SK-N-SH treated with all-trans-retinoic acid at 6 μM for 48 hours (cell line): ENCODE measurements around the gene FBXW4.

Experiments used
- ATAC-seq: fragments of 200-7000 bp; cut with Tn5 transposase; 3 replicates; pipeline ENCODE4 v1.9.1; 2020; ENCODE audit warnings: mild to moderate bottlenecking, moderate library complexity
- ARNTL ChIP-seq: fragments of 450-650 bp; formaldehyde crosslinking; IDR thresholded peaks from 2 replicates; pipeline ENCODE4 v1.5.0; 2020; ENCODE audit warnings: low read depth, mild to moderate bottlenecking, moderate library complexity, borderline replicate concordance
- BACH2 ChIP-seq: fragments of 250-450 bp; sonication (Bioruptor Pico); IDR thresholded peaks from 2 replicates; pipeline ENCODE4 v1.9.0; 2021; ENCODE audit warnings: mild to moderate bottlenecking, borderline replicate concordance
- CREB5 ChIP-seq: fragments of 250-450 bp; sonication (Bioruptor Pico); IDR thresholded peaks from 2 replicates; pipeline ENCODE4 v1.5.1; 2020; ENCODE audit warnings: low read depth, mild to moderate bottlenecking, moderate library complexity
- CSDC2 ChIP-seq: fragments of 250-450 bp; sonication (Bioruptor Pico); IDR thresholded peaks from 2 replicates; pipeline ENCODE4 v1.5.0; 2020; ENCODE audit warnings: mild to moderate bottlenecking, moderate library complexity
- ESRRG ChIP-seq: fragments of 250-450 bp; sonication (Bioruptor Pico); IDR thresholded peaks from 2 replicates; pipeline ENCODE4 v1.6.1; 2021; ENCODE audit warnings: mild to moderate bottlenecking
- GLIS3 ChIP-seq: fragments of 250-450 bp; sonication (Bioruptor Pico); IDR thresholded peaks from 2 replicates; pipeline ENCODE4 v1.5.0; 2020; ENCODE audit warnings: mild to moderate bottlenecking, moderate library complexity
- ISL1 ChIP-seq: fragments of 250-450 bp; sonication (Bioruptor Pico); IDR thresholded peaks from 2 replicates; pipeline ENCODE4 v2.1.2; 2022; ENCODE audit warnings: mild to moderate bottlenecking, moderate library complexity
- OSR1 ChIP-seq: fragments of 250-450 bp; sonication (Bioruptor Pico); IDR thresholded peaks from 2 replicates; pipeline ENCODE4 v1.8.0; 2022; ENCODE audit warnings: moderate library complexity, mild to moderate bottlenecking, inconsistent platforms
- PATZ1 ChIP-seq: fragments of 250-450 bp; sonication (Bioruptor Pico); IDR thresholded peaks from 2 replicates; pipeline ENCODE4 v1.8.0; 2020; ENCODE audit warnings: mild to moderate bottlenecking, moderate library complexity, borderline replicate concordance
- PPARA ChIP-seq: fragments of 250-450 bp; sonication (Bioruptor Pico); IDR thresholded peaks from 2 replicates; pipeline ENCODE4 v1.5.0; 2020; ENCODE audit warnings: mild to moderate bottlenecking, borderline replicate concordance
- RARB ChIP-seq: fragments of 250-450 bp; sonication (Bioruptor Pico); IDR thresholded peaks from 2 replicates; pipeline ENCODE4 v1.8.0; 2021; ENCODE audit warnings: mild to moderate bottlenecking, moderate library complexity
- SNAI2 ChIP-seq: fragments of 250-450 bp; sonication (Bioruptor Pico); IDR thresholded peaks from 2 replicates; pipeline ENCODE4 v1.5.0; 2020; ENCODE audit warnings: mild to moderate bottlenecking, moderate library complexity
- TCF4 ChIP-seq: fragments of 250-450 bp; sonication (Bioruptor Pico); IDR thresholded peaks from 2 replicates; pipeline ENCODE4 v1.8.0; 2021; ENCODE audit warnings: mild to moderate bottlenecking, moderate library complexity, borderline replicate concordance
- TOX ChIP-seq: fragments of 250-450 bp; sonication (Bioruptor Pico); IDR thresholded peaks from 2 replicates; pipeline ENCODE4 v1.8.0; 2021; ENCODE audit warnings: mild to moderate bottlenecking, moderate library complexity, borderline replicate concordance
- TSHZ2 ChIP-seq: fragments of 250-450 bp; sonication (Bioruptor Pico); IDR thresholded peaks from 2 replicates; pipeline ENCODE4 v1.5.0; 2020; ENCODE audit warnings: mild to moderate bottlenecking, moderate library complexity
- ZC3H10 ChIP-seq: fragments of 250-450 bp; sonication (Bioruptor Pico); IDR thresholded peaks from 2 replicates; pipeline ENCODE4 v1.5.1; 2021; ENCODE audit warnings: mild to moderate bottlenecking, moderate library complexity
- ZFP30 ChIP-seq: fragments of 450-650 bp; formaldehyde crosslinking; IDR thresholded peaks from 2 replicates; pipeline ENCODE4 v1.5.0; 2022; ENCODE audit warnings: mild to moderate bottlenecking, moderate library complexity
- ZNF565 ChIP-seq: fragments of 450-650 bp; formaldehyde crosslinking; conservative IDR thresholded peaks from 2 replicates; pipeline ENCODE4 v1.5.0; 2020; ENCODE audit warnings: low read depth, mild to moderate bottlenecking, moderate library complexity
- ZNF70 ChIP-seq: fragments of 450-650 bp; formaldehyde crosslinking; IDR thresholded peaks from 2 replicates; pipeline ENCODE4 v1.5.0; 2020; ENCODE audit warnings: mild to moderate bottlenecking, moderate library complexity
- ZNF8 ChIP-seq: fragments of 450-650 bp; formaldehyde crosslinking; IDR thresholded peaks from 2 replicates; pipeline ENCODE4 v1.5.0; 2020; ENCODE audit warnings: mild to moderate bottlenecking, moderate library complexity
- TF ChIP-seq, protein P1 (sequence below): fragments of 250-450 bp; sonication (Bioruptor Pico); IDR thresholded peaks from 2 replicates; pipeline ENCODE4 v1.5.1; 2021; ENCODE audit warnings: mild to moderate bottlenecking, moderate library complexity

The FBXW4 gene

GRCh38 chr10:101724446-101724845 is 29.5 kb upstream of the FBXW4 start:
- ATAC-seq = no peak
- TF ChIP-seq ZNF565 (no peak), TSHZ2 (CRISPR knock-in tag) (no peak), ARNTL (CRISPR knock-in tag) (no peak)

DNA sequence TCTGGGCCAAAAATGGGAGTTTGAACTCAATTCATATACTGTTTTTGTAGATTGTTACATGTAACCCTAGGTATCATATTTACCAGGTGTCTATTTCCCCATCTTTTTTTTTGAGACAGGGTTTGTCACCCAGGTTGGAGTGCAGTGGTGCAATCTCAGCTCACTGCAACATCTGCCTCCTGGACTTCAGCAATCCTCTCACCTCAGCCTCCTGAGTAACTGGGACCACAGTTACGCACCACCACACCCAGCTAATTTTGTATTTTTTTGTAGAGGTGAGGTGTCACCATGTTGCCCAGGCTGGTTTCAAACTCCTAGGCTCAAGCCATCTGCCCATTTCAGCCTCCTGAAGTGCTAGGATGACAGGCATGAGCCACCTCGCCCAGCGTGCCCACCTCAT is 28.2 kb upstream of the FBXW4 start:
- ATAC-seq = no peak
- no peak for TF ChIP-seq TSHZ2 (CRISPR knock-in tag)
- TF ChIP-seq RARB (CRISPR knock-in tag) = no peak
- TF ChIP-seq PPARA (CRISPR knock-in tag) = no peak
- TF ChIP-seq TOX (CRISPR knock-in tag) = no peak
- TF ChIP-seq SNAI2 (CRISPR knock-in tag) = no peak
- TF ChIP-seq ZC3H10 = no peak
- TF ChIP-seq TCF4 (CRISPR knock-in tag) = no peak
- TF ChIP-seq CSDC2 (CRISPR knock-in tag) = no peak
- no peak for TF ChIP-seq ISL1
- TF ChIP-seq OSR1 = no peak
- no peak for TF ChIP-seq CREB5
- no peak for TF ChIP-seq ZNF70 (CRISPR knock-in tag)
- no peak for TF ChIP-seq PATZ1 (CRISPR knock-in tag)
- TF ChIP-seq ESRRG = no peak
- TF ChIP-seq ARNTL (CRISPR knock-in tag) = no peak
- TF ChIP-seq ZFP30 (CRISPR knock-in tag) = no peak
- no peak for TF ChIP-seq BACH2 (CRISPR knock-in tag)
- TF ChIP-seq, all 23 proteins: peak for 0

- ATAC-seq = no peak
- TF ChIP-seq OSR1 = no peak
- no peak for TF ChIP-seq ZNF8
- no peak for TF ChIP-seq PATZ1 (CRISPR knock-in tag)
- TF ChIP-seq ISL1 = no peak
- TF ChIP-seq, protein P1, sequence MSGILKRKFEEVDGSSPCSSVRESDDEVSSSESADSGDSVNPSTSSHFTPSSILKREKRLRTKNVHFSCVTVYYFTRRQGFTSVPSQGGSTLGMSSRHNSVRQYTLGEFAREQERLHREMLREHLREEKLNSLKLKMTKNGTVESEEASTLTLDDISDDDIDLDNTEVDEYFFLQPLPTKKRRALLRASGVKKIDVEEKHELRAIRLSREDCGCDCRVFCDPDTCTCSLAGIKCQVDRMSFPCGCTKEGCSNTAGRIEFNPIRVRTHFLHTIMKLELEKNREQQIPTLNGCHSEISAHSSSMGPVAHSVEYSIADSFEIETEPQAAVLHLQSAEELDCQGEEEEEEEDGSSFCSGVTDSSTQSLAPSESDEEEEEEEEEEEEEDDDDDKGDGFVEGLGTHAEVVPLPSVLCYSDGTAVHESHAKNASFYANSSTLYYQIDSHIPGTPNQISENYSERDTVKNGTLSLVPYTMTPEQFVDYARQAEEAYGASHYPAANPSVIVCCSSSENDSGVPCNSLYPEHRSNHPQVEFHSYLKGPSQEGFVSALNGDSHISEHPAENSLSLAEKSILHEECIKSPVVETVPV (CRISPR knock-in tag) = no peak
- TF ChIP-seq ESRRG = no peak
- no peak for TF ChIP-seq TCF4 (CRISPR knock-in tag)
- TF ChIP-seq GLIS3 (CRISPR knock-in tag) = no peak
- TF ChIP-seq CSDC2 (CRISPR knock-in tag) = no peak
- no peak for TF ChIP-seq TOX (CRISPR knock-in tag)
- no peak for TF ChIP-seq SNAI2 (CRISPR knock-in tag)
Measured at GRCh38 chr10:101721806-101722205, 26.8 kb upstream of the FBXW4 start.
